Measurements from ENCODE around the gene LYSMD1. TPM values are rescaled to one million over a fixed set of nuclear protein-coding genes. Genes with fewer than 3 reads are reported as not detected.
"Not testable (repeated sequence)": the region's sequence is repeated elsewhere in the genome, so short reads cannot be mapped to it uniquely, and the experiment has no call there.

LYSMD1 gene
- total RNA-seq, 2 experiments from 2014 or later: 3.7 to 6.2 TPM

DNA sequence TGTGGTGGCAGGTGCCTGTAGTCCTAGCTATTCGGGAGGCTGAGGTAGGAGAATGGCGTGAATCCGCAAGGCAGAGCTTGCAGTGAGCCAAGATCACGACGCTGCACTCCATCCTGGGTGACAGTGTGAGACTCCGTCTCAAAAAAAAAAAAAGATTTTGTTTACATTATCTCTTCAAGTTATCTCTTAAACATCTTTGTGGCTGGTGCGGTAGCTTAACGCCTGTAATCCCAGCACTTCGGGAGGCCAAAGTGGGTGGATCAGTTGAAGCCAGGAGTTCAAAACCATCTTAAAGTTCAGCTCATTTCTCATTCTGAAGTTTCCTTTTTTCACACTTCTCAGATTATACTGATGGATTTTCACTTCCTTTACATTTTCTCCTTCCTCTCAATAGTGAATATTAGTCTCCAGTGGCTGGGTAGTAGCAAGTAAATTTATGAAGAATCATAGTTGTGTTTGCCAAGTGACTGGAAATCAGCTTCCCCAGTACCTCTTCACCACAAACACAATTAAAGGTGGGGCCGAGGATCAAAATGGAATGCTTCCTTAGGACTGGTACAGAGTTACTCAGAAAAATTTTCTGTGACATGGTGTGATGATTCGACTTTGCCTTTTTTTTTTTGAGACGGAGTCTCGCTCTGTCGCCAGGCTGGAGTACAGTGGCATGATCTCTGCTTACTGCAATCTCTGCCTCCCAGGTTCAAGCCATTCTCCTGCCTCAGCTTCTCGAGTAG lies 46.4 kb upstream of the LYSMD1 start:
- H3K4me2 ChIP-seq (ENCODE audit: low read length): no peak overlapping the region
- no peaks in the 10 kb centered on the region for H3K4me1 ChIP-seq (ENCODE audit: insufficient read depth, low read length, poor library complexity, severe bottlenecking)
- TF ChIP-seq, protein P1, sequence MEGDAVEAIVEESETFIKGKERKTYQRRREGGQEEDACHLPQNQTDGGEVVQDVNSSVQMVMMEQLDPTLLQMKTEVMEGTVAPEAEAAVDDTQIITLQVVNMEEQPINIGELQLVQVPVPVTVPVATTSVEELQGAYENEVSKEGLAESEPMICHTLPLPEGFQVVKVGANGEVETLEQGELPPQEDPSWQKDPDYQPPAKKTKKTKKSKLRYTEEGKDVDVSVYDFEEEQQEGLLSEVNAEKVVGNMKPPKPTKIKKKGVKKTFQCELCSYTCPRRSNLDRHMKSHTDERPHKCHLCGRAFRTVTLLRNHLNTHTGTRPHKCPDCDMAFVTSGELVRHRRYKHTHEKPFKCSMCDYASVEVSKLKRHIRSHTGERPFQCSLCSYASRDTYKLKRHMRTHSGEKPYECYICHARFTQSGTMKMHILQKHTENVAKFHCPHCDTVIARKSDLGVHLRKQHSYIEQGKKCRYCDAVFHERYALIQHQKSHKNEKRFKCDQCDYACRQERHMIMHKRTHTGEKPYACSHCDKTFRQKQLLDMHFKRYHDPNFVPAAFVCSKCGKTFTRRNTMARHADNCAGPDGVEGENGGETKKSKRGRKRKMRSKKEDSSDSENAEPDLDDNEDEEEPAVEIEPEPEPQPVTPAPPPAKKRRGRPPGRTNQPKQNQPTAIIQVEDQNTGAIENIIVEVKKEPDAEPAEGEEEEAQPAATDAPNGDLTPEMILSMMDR (conservative IDR thresholded peaks at IDR 0.05; ENCODE audit: low read length): no peak
- TF ChIP-seq EZH2phosphoT487 (IDR thresholded peaks at IDR 0.05; ENCODE audit: borderline replicate concordance, low read depth, low read length): no peak
- no peak overlapping the region for H2AFZ ChIP-seq (ENCODE audit: low read length)
- peaks cover 68% of the 10 kb centered on the region for H3K36me3 ChIP-seq (ENCODE audit: insufficient read depth, low read length)
- CTCF ChIA-PET (ENCODE audit: unreplicated experiment): no interaction called here
- H3K4me3 ChIP-seq (ENCODE audit: low read depth, low read length, poor library complexity, severe bottlenecking): no peak overlapping the region
- peaks cover 4% of the 10 kb centered on the region; the same call in 1 of the 2 replicates for H4K20me1 ChIP-seq (ENCODE audit: insufficient read depth, low read length)
- POLR2A ChIA-PET: interaction anchor here (0.6 to 1.2 kb wide), 3 partner anchors 10 to 152 kb away, joined by 3 to 8 read pairs (median 3); partner anchors contain the start of gene MLLT11
- H3K79me2 ChIP-seq (ENCODE audit: insufficient read depth, low read depth, low read length): peaks cover 77% of the 10 kb centered on the region
- intact Hi-C loops (cut with micrococcal nuclease; ENCODE audit: unreplicated experiment): no loop called here
- no peak overlapping the region for H3K27ac ChIP-seq (ENCODE audit: low read depth, low read length, poor library complexity, severe bottlenecking)
- no TSS peak for BruUV-seq (replicated peaks)
- H3K9me3 ChIP-seq (ENCODE audit: low read length): no peaks in the 10 kb centered on the region
- no peaks in the 10 kb centered on the region for H3K9me2 ChIP-seq (ENCODE audit: insufficient read depth, low read length)
- no peak for DNase-seq (ENCODE audit: low spot score)

DNA sequence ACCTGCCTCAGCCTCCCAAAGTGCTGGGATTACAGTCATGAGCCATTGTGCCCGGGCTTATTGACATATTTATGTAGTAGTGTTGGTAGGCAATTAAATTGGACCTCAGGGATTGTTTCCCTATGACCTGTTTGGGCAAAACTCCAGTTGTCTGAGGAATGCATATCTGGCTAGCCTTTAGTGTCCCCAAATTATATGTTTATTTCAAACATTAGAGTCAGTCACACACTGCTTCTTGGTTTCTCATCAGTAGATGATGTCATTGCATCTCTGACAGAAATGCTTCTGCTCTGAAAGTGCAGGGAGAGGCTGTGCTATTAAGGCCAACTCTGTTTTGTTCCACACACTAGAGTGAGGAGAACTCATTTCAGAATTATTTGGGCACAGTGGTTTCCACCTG lies 45.1 kb upstream of the LYSMD1 start:
- BruUV-seq (replicated peaks): no TSS peak
- intact Hi-C loops (cut with micrococcal nuclease; ENCODE audit: unreplicated experiment): no loop called here
- H3K9me3 ChIP-seq (ENCODE audit: low read length): no peaks in the 10 kb centered on the region
- H3K9me2 ChIP-seq (ENCODE audit: insufficient read depth, low read length): no peaks in the 10 kb centered on the region
- H3K79me2 ChIP-seq (ENCODE audit: insufficient read depth, low read depth, low read length): peaks cover 76% of the 10 kb centered on the region
- ChIA-PET POLR2A (no interaction called here), CTCF (ENCODE audit: unreplicated experiment) (no interaction called here)
- H4K20me1 ChIP-seq (ENCODE audit: insufficient read depth, low read length): peaks cover 4% of the 10 kb centered on the region; the same call in 1 of the 2 replicates
- TF ChIP-seq EZH2phosphoT487 (IDR thresholded peaks at IDR 0.05; ENCODE audit: borderline replicate concordance, low read depth, low read length): no peak
- TF ChIP-seq, protein P1 (conservative IDR thresholded peaks at IDR 0.05; ENCODE audit: low read length): no peak
- H3K36me3 ChIP-seq (ENCODE audit: insufficient read depth, low read length): peaks cover 78% of the 10 kb centered on the region
- no peaks in the 10 kb centered on the region for H3K4me1 ChIP-seq (ENCODE audit: insufficient read depth, low read length, poor library complexity, severe bottlenecking)
- DNase-seq (ENCODE audit: low spot score): no peak
- no peak overlapping the region for H3K4me2 ChIP-seq (ENCODE audit: low read length)
- H3K4me3 ChIP-seq (ENCODE audit: low read depth, low read length, poor library complexity, severe bottlenecking): no peak overlapping the region
- no peak overlapping the region for H3K27ac ChIP-seq (ENCODE audit: low read depth, low read length, poor library complexity, severe bottlenecking)
- no peak overlapping the region for H2AFZ ChIP-seq (ENCODE audit: low read length)

GRCh38 chr1:151205381-151205965 lies 39.8 kb upstream of the LYSMD1 start:
- POLR2A ChIA-PET; H3K4me1 ChIP-seq (ENCODE audit: insufficient read depth, low read length, poor library complexity, severe bottlenecking); DNase-seq (ENCODE audit: low spot score); H3K9me3 ChIP-seq (ENCODE audit: low read length); CTCF ChIA-PET (ENCODE audit: unreplicated experiment); H3K27ac ChIP-seq (ENCODE audit: low read depth, low read length, poor library complexity, severe bottlenecking); H3K9me2 ChIP-seq (ENCODE audit: insufficient read depth, low read length); H2AFZ ChIP-seq (ENCODE audit: low read length); intact Hi-C loops (cut with micrococcal nuclease; ENCODE audit: unreplicated experiment); H3K4me2 ChIP-seq (ENCODE audit: low read length); H3K4me3 ChIP-seq (ENCODE audit: low read depth, low read length, poor library complexity, severe bottlenecking); BruUV-seq (replicated peaks); H4K20me1 ChIP-seq (ENCODE audit: insufficient read depth, low read length): not testable (repeated sequence)
- H3K79me2 ChIP-seq (ENCODE audit: insufficient read depth, low read depth, low read length): peaks cover 86% of the 10 kb centered on the region
- H3K36me3 ChIP-seq (ENCODE audit: insufficient read depth, low read length): peaks cover 88% of the 10 kb centered on the region
